Kidney epithelial cell (primary cell): ENCODE data around the gene KRTAP12-4. TPM values are rescaled to one million over a fixed set of nuclear protein-coding genes. Genes with fewer than 3 reads are reported as not detected.

Source experiments
- DNase-seq: peaks from one replicate; pipeline ENCODE4 v3.0.0-alpha.2; 2010; ENCODE audit warnings: low read depth
- H3K27me3 ChIP-seq: 2 replicates; pipeline ENCODE4 v1.6.0; 2011; ENCODE audit warnings: low read length; ENCODE audit not compliant: control insufficient read depth, insufficient read depth
- H3K36me3 ChIP-seq: 2 replicates; pipeline ENCODE4 v1.5.1; 2011; ENCODE audit warnings: low read length; ENCODE audit not compliant: control insufficient read depth, insufficient read depth
- H3K4me3 ChIP-seq: 2 replicates; pipeline ENCODE4 v1.5.1; 2011; ENCODE audit warnings: low read depth, mild to moderate bottlenecking, control low read depth, low read length
- CTCF ChIP-seq: IDR thresholded peaks from 2 replicates; pipeline ENCODE4 v1.5.1; 2011; ENCODE audit warnings: mild to moderate bottlenecking, moderate library complexity, low read length, control low read depth, inconsistent platforms; ENCODE audit not compliant: insufficient read depth, poor library complexity, severe bottlenecking
- total RNA-seq: library from RNA; depleted of rRNA; stranded (reverse); fragments of >200 nt; gene quantifications from 2 replicates; pipeline ENCODE4 v1.2.3, GENCODE V29; 2015

The KRTAP12-4 gene
- total RNA-seq, 1 donor from 2014 or later = not detected

GRCh38 chr21:44618504-44618903 lies 36.0 kb downstream of the KRTAP12-4 start:
- no peak overlapping the region for H3K4me3 ChIP-seq
- no peaks in the 10 kb centered on the region for H3K36me3 ChIP-seq
- TF ChIP-seq CTCF = no peak
- H3K27me3 ChIP-seq = peaks cover 6% of the 10 kb centered on the region
- DNase-seq = no peak

GRCh38 chr21:44617071-44617501 lies 37.4 kb downstream of the KRTAP12-4 start:
- no peak for TF ChIP-seq CTCF
- no peak for DNase-seq
- Histone ChIP-seq H3K4me3 (no peak overlapping the region), H3K27me3 (peaks cover 6% of the 10 kb centered on the region), H3K36me3 (no peaks in the 10 kb centered on the region)

GRCh38 chr21:44616591-44616926 lies 37.9 kb downstream of the KRTAP12-4 start:
- DNase-seq = no peak
- H3K27me3 ChIP-seq = peaks cover 6% of the 10 kb centered on the region
- no peaks in the 10 kb centered on the region for H3K36me3 ChIP-seq
- TF ChIP-seq CTCF = no peak
- no peak overlapping the region for H3K4me3 ChIP-seq

GRCh38 chr21:44615911-44616590 lies 38.4 kb downstream of the KRTAP12-4 start:
- Histone ChIP-seq H3K4me3 (no peak overlapping the region), H3K36me3 (no peaks in the 10 kb centered on the region), H3K27me3 (peaks cover 6% of the 10 kb centered on the region)
- DNase-seq = no peak
- TF ChIP-seq CTCF = no peak

GRCh38 chr21:44615466-44615865 lies 39.0 kb downstream of the KRTAP12-4 start:
- Histone ChIP-seq H3K27me3 (peaks cover 6% of the 10 kb centered on the region), H3K36me3 (no peaks in the 10 kb centered on the region), H3K4me3 (no peak overlapping the region)
- no peak for TF ChIP-seq CTCF
- DNase-seq = no peak

- Histone ChIP-seq H3K27me3 (peaks cover 6% of the 10 kb centered on the region), H3K36me3 (no peaks in the 10 kb centered on the region), H3K4me3 (no peak overlapping the region)
- DNase-seq = no peak
- no peak for TF ChIP-seq CTCF
Measured at GRCh38 chr21:44614961-44615391, 39.5 kb downstream of the KRTAP12-4 start.
